GM23338 (cell line): ENCODE measurements around the gene DCLK1. TPM values are rescaled to one million over a fixed set of nuclear protein-coding genes. Genes with fewer than 3 reads are reported as not detected.

Experiments
- ATAC-seq: fragments of 200-7000 bp; cut with Tn5 transposase; 3 replicates; pipeline ENCODE4 v1.9.1; 2020
- DNase-seq: peaks from one replicate; pipeline ENCODE4 v3.0.0-alpha.2; 2015; ENCODE audit warnings: low spot score
- H2AFZ ChIP-seq: fragments of 200-600 bp; sonication (generic); 2 replicates; pipeline ENCODE4 v1.8.0; 2016; ENCODE audit warnings: antibody characterized with exemption, mild to moderate bottlenecking, moderate library complexity
- H3F3A ChIP-seq: fragments of 200-600 bp; sonication (generic); replicated peaks from 2 replicates; pipeline ENCODE4 v1.8.0; 2017; ENCODE audit warnings: antibody characterized with exemption, mixed run types, low read depth
- H3K27ac ChIP-seq: fragments of 200-600 bp; sonication (generic); 2 replicates; pipeline ENCODE4 v1.6.1; 2016; ENCODE audit warnings: low read depth
- H3K27me3 ChIP-seq: fragments of 200-600 bp; sonication (generic); 2 replicates; pipeline ENCODE4 v1.8.0; 2016; ENCODE audit warnings: mild to moderate bottlenecking, mixed run types, moderate library complexity; ENCODE audit not compliant: insufficient read depth
- H3K36me3 ChIP-seq: fragments of 200-600 bp; sonication (generic); 2 replicates; pipeline ENCODE4 v1.8.0; 2016; ENCODE audit warnings: mild to moderate bottlenecking; ENCODE audit not compliant: insufficient read depth
- H3K4me1 ChIP-seq: fragments of 200-600 bp; sonication (generic); 2 replicates; pipeline ENCODE4 v1.8.0; 2016; ENCODE audit warnings: mild to moderate bottlenecking, moderate library complexity; ENCODE audit not compliant: insufficient read depth
- H3K4me2 ChIP-seq: fragments of 200-600 bp; sonication (generic); 2 replicates; pipeline ENCODE4 v1.7.1; 2017; ENCODE audit warnings: mixed run types
- H3K4me3 ChIP-seq: fragments of 200-600 bp; sonication (generic); 2 replicates; pipeline ENCODE4 v1.6.1; 2016; ENCODE audit warnings: mixed run types
- H3K79me2 ChIP-seq: fragments of 200-600 bp; sonication (generic); replicated peaks from 2 replicates; pipeline ENCODE4 v1.8.0; 2017; ENCODE audit warnings: mild to moderate bottlenecking; ENCODE audit not compliant: insufficient read depth
- H3K9me2 ChIP-seq: fragments of 200-600 bp; sonication (generic); 2 replicates; pipeline ENCODE4 v1.8.0; 2017; ENCODE audit not compliant: insufficient read depth
- H4K20me1 ChIP-seq: fragments of 200-600 bp; sonication (generic); replicated peaks from 2 replicates; pipeline ENCODE4 v1.8.0; 2017; ENCODE audit warnings: mild to moderate bottlenecking; ENCODE audit not compliant: insufficient read depth
- H3K27ac Mint-ChIP-seq: 2 replicates; pipeline ENCODE4 v1.8.0; 2020; ENCODE audit warnings: inconsistent platforms, mild to moderate bottlenecking, moderate library complexity, mixed read lengths
- H3K27me3 Mint-ChIP-seq: 3 replicates; pipeline ENCODE4 v1.8.0; 2022; ENCODE audit warnings: low read depth, mild to moderate bottlenecking, moderate library complexity, mixed read lengths, inconsistent platforms; ENCODE audit not compliant: insufficient read depth, poor library complexity
- H3K36me3 Mint-ChIP-seq: 3 replicates; pipeline ENCODE4 v1.8.0; 2021; ENCODE audit warnings: low read depth, mild to moderate bottlenecking, inconsistent platforms, moderate library complexity, mixed read lengths
- H3K4me1 Mint-ChIP-seq: 3 replicates; pipeline ENCODE4 v1.8.0; 2020; ENCODE audit warnings: mild to moderate bottlenecking, inconsistent platforms, mixed read lengths
- H3K4me3 Mint-ChIP-seq: 3 replicates; pipeline ENCODE4 v1.8.0; 2021; ENCODE audit warnings: moderate library complexity, mild to moderate bottlenecking, inconsistent platforms, mixed read lengths
- H3K9me3 Mint-ChIP-seq: 3 replicates; pipeline ENCODE4 v1.8.0; 2020; ENCODE audit warnings: moderate library complexity, mild to moderate bottlenecking, inconsistent platforms, mixed read lengths
- CREB1 ChIP-seq: fragments of 250-450 bp; sonication (Bioruptor Pico); IDR thresholded peaks from 2 replicates; pipeline ENCODE4 v1.5.0; 2020; ENCODE audit warnings: low read depth, mild to moderate bottlenecking, moderate library complexity
- CTCF ChIP-seq, 2 experiments: fragments of 200-600 bp in 1 of 2; sonication (generic) in 1 of 2; conservative IDR thresholded peaks; 2 replicates each; pipeline versions ENCODE4 v1.5.1 to v1.6.1; 2016 to 2017; ENCODE audit warnings: antibody characterized with exemption in 2 of 2, low read depth in 2 of 2, mild to moderate bottlenecking in 2 of 2, moderate library complexity in 1 of 2
- ETS1 ChIP-seq: IDR thresholded peaks from 2 replicates; pipeline ENCODE4 v1.6.1; 2016; ENCODE audit warnings: antibody characterized with exemption
- EZH2 ChIP-seq: fragments of 200-600 bp; sonication (generic); IDR thresholded peaks from one replicate; pipeline ENCODE4 v1.8.0; 2017; ENCODE audit warnings: antibody characterized with exemption, mild to moderate bottlenecking, low read depth; ENCODE audit not compliant: unreplicated experiment
- EZH2phosphoT487 ChIP-seq: fragments of 200-600 bp; sonication (generic); IDR thresholded peaks from one replicate; pipeline ENCODE4 v1.8.1; 2018; ENCODE audit warnings: antibody characterized with exemption; ENCODE audit not compliant: unreplicated experiment
- JUNB ChIP-seq: IDR thresholded peaks from one replicate; pipeline ENCODE4 v1.6.1; 2016; ENCODE audit warnings: antibody characterized with exemption; ENCODE audit not compliant: unreplicated experiment
- NANOG ChIP-seq: IDR thresholded peaks from 2 replicates; pipeline ENCODE4 v1.6.1; 2016; ENCODE audit warnings: antibody characterized with exemption, borderline replicate concordance
- POLR2AphosphoS5 ChIP-seq: IDR thresholded peaks from 2 replicates; pipeline ENCODE4 v1.6.1; 2016; ENCODE audit warnings: antibody characterized with exemption, low read depth
- REST ChIP-seq: IDR thresholded peaks from one replicate; pipeline ENCODE4 v1.6.1; 2018; ENCODE audit warnings: antibody characterized with exemption; ENCODE audit not compliant: unreplicated experiment
- STAT1 ChIP-seq: IDR thresholded peaks from one replicate; pipeline ENCODE4 v1.6.1; 2016; ENCODE audit warnings: antibody characterized with exemption; ENCODE audit not compliant: unreplicated experiment
- ZNF114 ChIP-seq: fragments of 250-450 bp; sonication (Bioruptor Pico); IDR thresholded peaks from 2 replicates; pipeline ENCODE4 v1.5.0; 2020; ENCODE audit warnings: mild to moderate bottlenecking, moderate library complexity
- ZNF331 ChIP-seq: fragments of 250-450 bp; sonication (Bioruptor Pico); IDR thresholded peaks from 2 replicates; pipeline ENCODE4 v1.5.0; 2020; ENCODE audit warnings: low read depth, mild to moderate bottlenecking, moderate library complexity
- ZNF462 ChIP-seq: fragments of 250-450 bp; sonication (Bioruptor Pico); IDR thresholded peaks from 2 replicates; pipeline ENCODE4 v1.5.0; 2020; ENCODE audit warnings: mild to moderate bottlenecking, moderate library complexity
- polyA plus RNA-seq: library from polyadenylated mRNA; unstranded; fragments of >200 nt; fragmentation: Nextera tagmentation; extraction: Ambion mirVana; gene quantifications from 2 replicates; pipeline ENCODE4 v1.2.1, GENCODE V29; 2016
- total RNA-seq: library from RNA; depleted of rRNA; stranded (reverse); fragments of >200 nt; shearing (Covaris generic); gene quantifications from 2 replicates; pipeline ENCODE4 v1.2.3, GENCODE V29; 2014

DCLK1 gene
- total and polyA plus RNA-seq, 2 experiments from 2014 or later = 13.1 to 57.7 TPM

- H3K4me1 ChIP-seq = no peaks in the 10 kb centered on the region
- no peaks in the 10 kb centered on the region for H3K79me2 ChIP-seq
- H2AFZ ChIP-seq = no peak overlapping the region
- peaks cover 23% of the 10 kb centered on the region; the same call in 1 of the 2 replicates for H3K9me2 ChIP-seq
- Mint-ChIP-seq H3K4me1 (no peaks in the 10 kb centered on the region), H3K36me3 (no peaks in the 10 kb centered on the region), H3K27ac (no peak overlapping the region), H3K9me3 (no peaks in the 10 kb centered on the region), H3K27me3 (no peaks in the 10 kb centered on the region), H3K4me3 (no peak overlapping the region)
- DNase-seq = no peak
- H3K36me3 ChIP-seq = no peaks in the 10 kb centered on the region
- H3K27ac ChIP-seq = no peak overlapping the region
- H3K27me3 ChIP-seq = no peaks in the 10 kb centered on the region
- H3F3A ChIP-seq = no peaks in the 10 kb centered on the region
- no peaks in the 10 kb centered on the region for H4K20me1 ChIP-seq
- no peak overlapping the region for H3K4me3 ChIP-seq
- H3K4me2 ChIP-seq = no peak overlapping the region
- ATAC-seq = no peak
- TF ChIP-seq EZH2phosphoT487 = no peak
- no peak for TF ChIP-seq ETS1
- no peak for TF ChIP-seq POLR2AphosphoS5
- no peak for TF ChIP-seq ZNF462 (CRISPR knock-in tag)
- no peak for TF ChIP-seq CTCF (conservative IDR thresholded peaks at IDR 0.05; ENCODE audit: low read depth in 2 of 2)
- TF ChIP-seq JUNB = no peak
- TF ChIP-seq STAT1 = no peak
- TF ChIP-seq ZNF114 (CRISPR knock-in tag) = no peak
- TF ChIP-seq ZNF331 = no peak
- no peak for TF ChIP-seq CREB1 (CRISPR knock-in tag)
- TF ChIP-seq REST = no peak
- no peak for TF ChIP-seq NANOG
- no peak for TF ChIP-seq EZH2
Observed at GRCh38 chr13:35871561-35871960, 259.6 kb downstream of the DCLK1 start.
